GM21528 (cell line): ENCODE measurements around the gene CSAG1.
"Not testable (repeated sequence)": the region's sequence is repeated elsewhere in the genome, so short reads cannot be mapped to it uniquely, and the experiment has no call there.

Experiments used
- ATAC-seq: cut with Tn5 transposase; IDR thresholded peaks from one replicate; pipeline ENCODE4 v1.9.1; 2021; ENCODE audit warnings: mild to moderate bottlenecking, moderate library complexity; ENCODE audit not compliant: unreplicated experiment, low FRiP score

The CSAG1 gene, protein sequence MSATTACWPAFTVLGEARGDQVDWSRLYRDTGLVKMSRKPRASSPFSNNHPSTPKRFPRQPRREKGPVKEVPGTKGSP

DNA sequence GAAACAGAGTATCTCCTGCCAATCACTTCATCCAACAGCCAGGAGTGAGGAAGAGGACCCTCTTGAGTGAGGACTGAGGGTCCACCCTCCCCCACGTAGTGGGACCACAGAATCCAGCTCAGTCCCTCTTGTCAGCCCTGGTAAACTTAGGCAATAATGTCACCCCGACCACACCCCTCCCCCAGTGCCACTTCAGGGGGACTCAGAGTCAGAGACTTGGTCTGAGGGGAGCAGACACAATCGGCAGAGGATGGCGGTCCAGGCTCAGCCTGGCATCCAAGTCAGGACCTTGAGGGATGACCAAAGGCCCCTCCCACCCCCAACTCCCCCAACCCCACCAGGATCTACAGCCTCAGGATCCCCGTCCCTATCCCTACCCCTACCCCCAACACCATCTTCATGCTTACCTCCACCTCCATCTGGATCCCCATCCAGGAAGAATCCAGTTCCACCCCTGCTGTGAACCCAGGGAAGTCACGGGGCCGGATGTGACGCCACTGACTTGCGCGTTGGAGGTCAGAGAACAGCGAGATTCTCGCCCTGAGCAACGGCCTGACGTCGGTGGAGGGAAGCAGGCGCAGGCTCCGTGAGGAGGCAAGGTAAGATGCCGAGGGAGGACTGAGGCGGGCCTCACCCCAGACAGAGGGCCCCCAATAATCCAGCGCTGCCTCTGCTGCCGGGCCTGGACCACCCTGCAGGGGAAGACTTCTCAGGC, at the start of gene CSAG1, which contains the start of gene MAGEA12:
Gene CSAG1 (minus strand): TSS at position 461 of the 715 bp plus-strand sequence. CDS start 1,261 bp downstream, outside the sequence.
Gene MAGEA12 (plus strand): TSS at position 497 of the 715 bp plus-strand sequence. CDS start 2,405 bp downstream, outside the sequence.
- ATAC-seq, result no peak

DNA sequence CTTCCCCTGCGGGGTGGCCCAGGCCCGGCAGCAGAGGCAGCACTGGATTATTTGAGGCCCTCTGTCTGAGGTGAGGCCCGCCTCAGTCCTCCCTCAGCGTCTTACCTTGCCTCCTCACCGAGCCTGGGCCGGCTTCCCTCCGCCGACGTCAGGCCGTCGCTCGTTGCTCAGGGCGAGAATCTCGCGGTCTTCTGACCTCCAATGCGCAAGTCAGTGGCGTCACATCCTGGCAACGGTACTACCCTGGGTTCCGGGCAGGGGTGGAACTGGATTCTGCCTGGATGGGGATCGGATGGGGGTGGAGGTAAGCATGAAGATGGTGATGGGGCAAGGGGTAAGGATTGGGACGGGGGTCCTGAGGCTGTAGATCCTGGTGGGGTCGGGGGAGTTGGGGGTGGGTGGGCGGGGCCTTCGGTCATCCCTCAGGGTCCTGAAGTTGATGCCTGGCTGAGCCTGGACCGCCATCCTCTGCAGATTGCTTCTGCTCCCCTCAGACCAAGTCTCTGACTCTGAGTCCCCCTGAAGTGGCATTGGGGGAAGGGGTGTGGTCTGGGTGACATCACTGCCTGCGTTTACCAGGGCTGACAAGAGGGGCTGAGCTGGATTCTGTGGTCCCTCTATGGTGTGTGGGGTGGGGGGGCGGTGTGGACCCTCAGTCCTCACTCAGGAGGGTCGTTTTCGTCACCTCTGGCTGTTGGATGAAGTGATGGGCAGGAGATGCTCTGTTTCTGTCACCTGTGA, 36.2 kb upstream of the CSAG1 start, which contains the start of gene MAGEA6:
Gene MAGEA6 (minus strand): TSS at position 141 of the 741 bp plus-strand sequence. CDS start 2,039 bp downstream, outside the sequence.
- ATAC-seq, result not testable (repeated sequence)

DNA sequence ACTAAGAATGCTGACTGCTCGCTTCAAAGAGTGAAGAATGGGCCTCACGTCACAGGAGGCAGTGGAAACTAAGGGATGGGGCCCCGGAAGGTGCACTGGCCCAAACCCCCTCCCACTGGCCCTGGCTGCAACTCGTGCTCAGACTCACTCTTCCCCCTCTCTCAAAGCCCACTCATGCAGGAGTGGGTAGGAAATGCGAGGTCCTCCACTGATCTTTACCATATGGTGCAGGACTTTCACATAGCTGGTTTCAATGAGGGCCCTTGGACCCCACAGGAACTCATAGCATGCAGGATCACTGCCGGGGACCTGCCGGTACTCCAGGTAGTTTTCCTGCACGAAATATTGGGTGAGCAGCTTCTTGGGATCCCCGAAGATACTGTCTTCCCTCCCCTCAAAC, 33.0 kb upstream of the CSAG1 start:
- not testable (repeated sequence) for ATAC-seq

DNA sequence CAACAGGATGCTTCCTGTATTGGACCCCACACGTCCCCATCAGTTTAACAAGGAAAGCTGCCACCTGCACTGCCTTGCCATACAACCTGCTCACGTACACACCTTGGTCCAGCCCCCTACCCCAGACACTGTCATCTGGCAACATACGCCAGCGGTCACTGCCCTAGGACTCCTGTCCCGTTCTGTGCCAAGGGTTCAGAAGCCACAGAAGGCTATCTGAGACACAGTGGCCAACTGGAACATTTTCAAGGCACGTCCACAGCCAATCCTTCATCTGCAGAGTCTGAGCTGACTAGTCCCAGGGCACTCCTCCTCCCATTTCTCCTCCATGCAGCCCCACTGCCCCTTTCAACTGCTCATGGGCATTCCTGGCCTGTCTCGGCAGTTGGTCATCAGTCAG, 28.1 kb upstream of the CSAG1 start:
- ATAC-seq, result not testable (repeated sequence)

DNA sequence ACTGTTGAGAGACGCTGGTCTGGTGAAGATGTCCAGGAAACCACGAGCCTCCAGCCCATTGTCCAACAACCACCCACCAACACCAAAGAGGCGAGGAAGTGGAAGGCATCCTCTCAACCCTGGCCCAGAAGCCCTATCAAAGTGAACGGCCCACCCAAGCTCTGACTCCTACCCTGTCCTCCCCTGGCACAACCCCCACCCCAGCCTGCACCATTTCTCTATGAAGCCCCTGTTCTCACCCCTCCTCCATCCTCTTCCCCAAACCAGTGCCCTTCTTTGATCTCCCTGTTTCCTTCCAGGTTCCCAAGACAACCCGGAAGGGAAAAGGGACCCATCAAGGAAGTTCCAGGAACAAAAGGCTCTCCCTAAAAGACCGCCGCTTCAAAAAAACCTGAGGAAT, 26.0 kb upstream of the CSAG1 start:
- ATAC-seq, result not testable (repeated sequence)

DNA sequence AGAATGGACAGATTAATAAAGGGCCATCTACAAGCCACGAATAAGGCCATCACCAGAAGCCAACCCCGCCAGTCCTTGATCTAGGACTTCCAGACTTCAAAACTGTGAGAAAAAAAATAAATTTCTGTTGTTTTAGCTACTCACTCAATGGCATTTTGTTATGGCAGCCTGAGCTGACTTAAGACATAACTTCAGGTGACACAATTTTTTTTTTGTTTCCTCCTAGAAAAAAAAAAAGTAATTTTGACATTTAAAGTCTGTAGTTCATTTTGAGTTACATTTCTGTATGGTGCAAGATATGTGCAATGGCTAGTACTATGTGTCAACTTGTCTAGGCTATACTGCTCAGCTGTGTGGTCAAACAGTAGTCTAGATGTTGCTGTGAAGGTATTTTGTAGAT, 25.4 kb upstream of the CSAG1 start, which contains the start of gene CSAG3:
Gene CSAG3 (plus strand): TSS at position 301 of the 400 bp plus-strand sequence.
- ATAC-seq, result not testable (repeated sequence)

DNA sequence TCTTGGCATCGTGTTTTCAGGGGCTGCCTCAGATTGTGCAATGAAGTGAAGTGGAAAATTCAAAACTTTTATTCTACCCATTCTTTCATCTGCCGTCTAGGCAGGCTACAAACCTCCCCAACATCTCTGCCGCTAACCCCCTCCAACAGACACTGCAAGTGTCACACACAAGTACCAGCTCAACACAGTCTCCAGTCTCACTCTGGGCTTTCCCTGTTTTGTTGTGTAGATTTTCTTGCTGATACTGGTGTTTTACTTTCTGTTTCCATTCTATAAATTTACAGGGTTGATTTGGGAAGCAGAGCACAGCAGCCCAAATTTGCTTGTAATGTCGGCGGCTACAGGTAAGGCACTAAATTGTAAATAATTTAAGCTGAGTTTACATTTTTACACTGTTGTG, 21.4 kb upstream of the CSAG1 start:
- not testable (repeated sequence) for ATAC-seq

DNA sequence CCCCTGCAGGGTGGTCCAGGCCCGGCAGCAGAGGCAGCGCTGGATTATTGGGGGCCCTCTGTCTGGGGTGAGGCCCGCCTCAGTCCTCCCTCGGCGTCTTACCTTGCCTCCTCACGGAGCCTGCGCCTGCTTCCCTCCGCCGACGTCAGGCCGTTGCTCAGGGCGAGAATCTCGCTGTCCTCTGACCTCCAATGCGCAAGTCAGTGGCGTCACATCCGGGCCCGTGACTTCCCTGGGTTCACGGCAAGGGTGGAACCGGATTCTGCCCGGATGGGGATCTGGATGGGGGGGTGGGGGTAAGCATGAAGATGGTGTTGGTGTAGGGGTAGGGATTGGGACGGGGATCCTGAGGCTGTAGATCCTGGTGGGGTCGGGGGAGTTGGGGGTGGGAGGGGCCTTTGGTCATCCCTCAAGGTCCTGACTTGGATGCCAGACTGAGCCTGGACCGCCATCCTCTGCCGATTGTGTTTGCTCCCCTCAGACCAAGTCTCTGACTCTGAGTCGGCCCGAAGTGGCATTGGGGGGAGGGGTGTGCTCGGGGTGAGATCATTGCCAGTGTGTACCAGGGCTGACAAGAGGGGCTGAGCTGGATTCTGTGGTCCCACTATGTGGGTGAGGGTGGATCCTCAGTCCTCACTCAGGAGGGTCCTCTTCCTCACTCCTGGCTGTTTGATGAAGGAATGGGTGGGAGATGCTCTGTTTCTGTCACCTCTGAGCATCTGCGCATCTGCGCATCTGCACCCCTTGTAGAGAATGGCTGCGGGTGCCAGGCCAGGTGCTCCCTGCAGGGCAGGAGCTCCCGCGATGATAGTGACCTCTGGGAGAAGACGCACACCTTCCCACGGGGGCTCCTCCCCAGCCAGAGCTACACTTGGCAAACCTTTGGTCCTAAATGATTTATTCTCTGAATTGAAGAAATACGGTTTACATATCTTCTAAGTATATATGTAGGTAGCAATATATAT, 20.4 kb upstream of the CSAG1 start, which contains the start of gene MAGEA2:
Gene MAGEA2 (minus strand): TSS at position 157 of the 965 bp plus-strand sequence. CDS start 2,479 bp downstream, outside the sequence.
- not testable (repeated sequence) for ATAC-seq

DNA sequence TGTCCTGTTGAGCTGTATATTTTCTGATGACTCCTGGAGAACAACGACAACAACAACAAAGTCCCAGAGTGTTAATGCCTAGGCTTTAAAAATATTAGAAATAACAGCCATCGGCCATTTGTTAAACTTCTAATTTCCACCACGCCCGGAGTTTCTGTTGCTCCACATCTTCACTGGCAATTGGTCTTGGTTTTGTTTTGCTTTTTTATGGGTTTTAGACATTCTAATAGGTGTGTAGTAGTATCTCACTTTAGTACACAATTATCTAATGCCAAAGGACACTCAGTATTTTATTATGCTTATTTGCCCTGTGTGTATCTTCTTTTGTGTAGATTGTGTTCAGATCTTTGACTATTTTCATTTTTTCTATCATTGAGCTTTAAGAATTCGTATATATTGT, 5.0 kb upstream of the CSAG1 start:
- ATAC-seq, result no peak

DNA sequence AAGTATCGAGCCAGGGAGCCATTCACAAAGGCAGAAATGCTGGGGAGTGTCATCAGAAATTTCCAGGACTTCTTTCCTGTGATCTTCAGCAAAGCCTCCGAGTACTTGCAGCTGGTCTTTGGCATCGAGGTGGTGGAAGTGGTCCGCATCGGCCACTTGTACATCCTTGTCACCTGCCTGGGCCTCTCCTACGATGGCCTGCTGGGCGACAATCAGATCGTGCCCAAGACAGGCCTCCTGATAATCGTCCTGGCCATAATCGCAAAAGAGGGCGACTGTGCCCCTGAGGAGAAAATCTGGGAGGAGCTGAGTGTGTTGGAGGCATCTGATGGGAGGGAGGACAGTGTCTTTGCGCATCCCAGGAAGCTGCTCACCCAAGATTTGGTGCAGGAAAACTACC, 3.0 kb upstream of the CSAG1 start:
- ATAC-seq, result not testable (repeated sequence)

DNA sequence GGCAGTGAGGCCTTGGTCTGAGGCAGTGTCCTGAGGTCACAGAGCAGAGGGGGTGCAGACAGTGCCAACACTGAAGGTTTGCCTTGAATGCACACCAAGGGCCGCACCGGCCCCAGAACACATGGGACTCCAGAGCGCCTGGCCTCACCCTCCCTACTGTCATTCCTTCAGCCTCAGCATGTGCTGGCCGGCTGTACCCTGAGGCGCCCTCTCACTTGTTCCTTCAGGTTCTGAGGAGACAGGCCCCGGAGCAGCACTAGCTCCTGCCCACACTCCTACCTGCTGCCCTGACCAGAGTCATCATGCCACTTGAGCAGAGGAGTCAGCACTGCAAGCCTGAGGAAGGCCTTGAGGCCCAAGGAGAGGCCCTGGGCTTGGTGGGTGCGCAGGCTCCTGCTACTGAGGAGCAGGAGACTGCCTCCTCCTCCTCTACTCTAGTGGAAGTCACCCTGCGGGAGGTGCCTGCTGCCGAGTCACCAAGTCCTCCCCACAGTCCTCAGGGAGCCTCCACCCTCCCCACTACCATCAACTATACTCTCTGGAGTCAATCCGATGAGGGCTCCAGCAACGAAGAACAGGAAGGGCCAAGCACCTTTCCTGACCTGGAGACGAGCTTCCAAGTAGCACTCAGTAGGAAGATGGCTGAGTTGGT, 2.5 kb upstream of the CSAG1 start:
- ATAC-seq, result no peak

DNA sequence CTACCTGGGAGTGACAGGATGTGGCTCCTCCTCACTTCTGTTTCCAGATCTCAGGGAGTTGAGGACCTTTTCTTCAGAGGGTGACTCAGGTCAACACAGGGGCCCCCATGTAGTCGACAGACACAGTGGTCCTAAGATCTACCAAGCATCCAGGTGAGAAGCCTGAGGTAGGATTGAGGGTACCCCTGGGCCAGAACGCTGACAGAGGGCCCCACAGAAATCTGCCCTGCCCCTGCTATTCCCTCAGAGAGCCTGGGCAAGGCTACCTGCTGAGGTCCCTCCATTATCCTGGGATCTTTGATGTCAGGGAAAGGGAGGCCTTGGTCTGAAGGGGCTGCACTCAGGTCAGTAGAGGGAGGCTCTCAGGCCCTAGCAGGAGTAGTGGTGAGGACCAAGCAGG, 1.6 kb upstream of the CSAG1 start:
- ATAC-seq, result no peak

DNA sequence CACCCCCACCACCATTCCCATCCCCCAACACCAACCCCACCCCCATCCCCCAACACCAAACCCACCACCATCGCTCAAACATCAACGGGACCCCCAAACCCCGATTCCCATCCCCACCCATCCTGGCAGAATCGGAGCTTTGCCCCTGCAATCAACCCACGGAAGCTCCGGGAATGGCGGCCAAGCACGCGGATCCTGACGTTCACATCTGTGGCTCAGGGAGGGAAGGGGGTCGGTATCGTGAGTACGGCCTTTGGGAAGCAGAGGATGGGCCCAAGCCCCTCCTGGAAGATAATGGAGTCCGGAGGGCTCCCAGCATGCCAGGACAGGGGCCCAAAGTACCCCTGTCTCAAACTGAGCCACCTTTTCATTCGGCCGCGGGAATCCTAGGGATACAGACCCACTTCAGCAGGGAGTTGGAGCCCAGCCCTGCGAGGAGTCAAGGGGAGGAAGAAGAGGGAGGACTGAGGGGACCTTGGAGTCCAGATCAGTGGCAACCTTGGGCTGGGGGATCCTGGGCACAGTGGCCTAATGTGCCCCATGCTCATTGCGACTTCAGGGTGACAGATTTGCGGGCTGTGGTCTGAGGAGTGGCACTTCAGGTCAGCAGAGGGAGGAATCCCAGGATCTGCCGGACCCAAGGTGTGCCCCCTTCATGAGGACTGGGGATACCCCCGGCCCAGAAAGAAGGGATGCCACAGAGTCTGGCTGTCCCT, 780 bp upstream of the CSAG1 start:
- not testable (repeated sequence) for ATAC-seq

DNA sequence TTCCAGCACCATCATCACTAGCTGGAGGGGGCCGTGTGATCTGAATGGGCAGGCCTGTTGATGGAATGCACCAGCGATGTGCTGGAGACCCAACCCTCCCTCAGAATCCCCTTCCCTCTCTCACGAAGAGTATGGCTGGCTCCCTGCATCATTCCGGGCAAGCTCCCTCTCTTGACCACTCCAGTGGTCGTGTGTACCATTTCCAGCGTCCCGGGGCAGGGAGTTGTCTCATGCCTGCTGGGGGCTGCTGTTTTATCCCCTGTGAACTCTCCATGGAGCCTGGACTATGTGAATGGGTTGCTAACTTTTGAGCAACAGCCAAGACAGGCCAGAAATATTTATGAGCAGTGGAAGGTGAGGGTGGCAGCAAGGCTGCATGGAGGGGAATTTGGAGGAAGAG, 8.1 kb downstream of the CSAG1 start:
- no peak for ATAC-seq

DNA sequence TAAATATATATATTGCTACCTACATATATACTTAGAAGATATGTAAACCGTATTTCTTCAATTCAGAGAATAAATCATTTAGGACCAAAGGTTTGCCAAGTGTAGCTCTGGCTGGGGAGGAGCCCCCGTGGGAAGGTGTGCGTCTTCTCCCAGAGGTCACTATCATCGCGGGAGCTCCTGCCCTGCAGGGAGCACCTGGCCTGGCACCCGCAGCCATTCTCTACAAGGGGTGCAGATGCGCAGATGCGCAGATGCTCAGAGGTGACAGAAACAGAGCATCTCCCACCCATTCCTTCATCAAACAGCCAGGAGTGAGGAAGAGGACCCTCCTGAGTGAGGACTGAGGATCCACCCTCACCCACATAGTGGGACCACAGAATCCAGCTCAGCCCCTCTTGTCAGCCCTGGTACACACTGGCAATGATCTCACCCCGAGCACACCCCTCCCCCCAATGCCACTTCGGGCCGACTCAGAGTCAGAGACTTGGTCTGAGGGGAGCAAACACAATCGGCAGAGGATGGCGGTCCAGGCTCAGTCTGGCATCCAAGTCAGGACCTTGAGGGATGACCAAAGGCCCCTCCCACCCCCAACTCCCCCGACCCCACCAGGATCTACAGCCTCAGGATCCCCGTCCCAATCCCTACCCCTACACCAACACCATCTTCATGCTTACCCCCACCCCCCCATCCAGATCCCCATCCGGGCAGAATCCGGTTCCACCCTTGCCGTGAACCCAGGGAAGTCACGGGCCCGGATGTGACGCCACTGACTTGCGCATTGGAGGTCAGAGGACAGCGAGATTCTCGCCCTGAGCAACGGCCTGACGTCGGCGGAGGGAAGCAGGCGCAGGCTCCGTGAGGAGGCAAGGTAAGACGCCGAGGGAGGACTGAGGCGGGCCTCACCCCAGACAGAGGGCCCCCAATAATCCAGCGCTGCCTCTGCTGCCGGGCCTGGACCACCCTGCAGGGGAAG, 19.4 kb downstream of the CSAG1 start, which contains the start of gene MAGEA2B:
Gene MAGEA2B (plus strand): TSS at position 814 of the 973 bp plus-strand sequence. CDS start 2,479 bp downstream, outside the sequence.
- ATAC-seq, result not testable (repeated sequence)

DNA sequence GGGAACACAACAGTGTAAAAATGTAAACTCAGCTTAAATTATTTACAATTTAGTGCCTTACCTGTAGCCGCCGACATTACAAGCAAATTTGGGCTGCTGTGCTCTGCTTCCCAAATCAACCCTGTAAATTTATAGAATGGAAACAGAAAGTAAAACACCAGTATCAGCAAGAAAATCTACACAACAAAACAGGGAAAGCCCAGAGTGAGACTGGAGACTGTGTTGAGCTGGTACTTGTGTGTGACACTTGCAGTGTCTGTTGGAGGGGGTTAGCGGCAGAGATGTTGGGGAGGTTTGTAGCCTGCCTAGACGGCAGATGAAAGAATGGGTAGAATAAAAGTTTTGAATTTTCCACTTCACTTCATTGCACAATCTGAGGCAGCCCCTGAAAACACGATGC, 20.3 kb downstream of the CSAG1 start:
- not testable (repeated sequence) for ATAC-seq

DNA sequence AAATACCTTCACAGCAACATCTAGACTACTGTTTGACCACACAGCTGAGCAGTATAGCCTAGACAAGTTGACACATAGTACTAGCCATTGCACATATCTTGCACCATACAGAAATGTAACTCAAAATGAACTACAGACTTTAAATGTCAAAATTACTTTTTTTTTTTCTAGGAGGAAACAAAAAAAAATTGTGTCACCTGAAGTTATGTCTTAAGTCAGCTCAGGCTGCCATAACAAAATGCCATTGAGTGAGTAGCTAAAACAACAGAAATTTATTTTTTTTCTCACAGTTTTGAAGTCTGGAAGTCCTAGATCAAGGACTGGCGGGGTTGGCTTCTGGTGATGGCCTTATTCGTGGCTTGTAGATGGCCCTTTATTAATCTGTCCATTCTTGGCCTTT, 24.3 kb downstream of the CSAG1 start, which contains the start of gene CSAG2:
Gene CSAG2 (minus strand): TSS at position 101 of the 400 bp plus-strand sequence. CDS start 161 bp downstream, outside the sequence.
- not testable (repeated sequence) for ATAC-seq
